PFSK-1 (cell line): Measurements from ENCODE around the gene STAT1.

Source experiments
- FOXP2 ChIP-seq: optimal IDR thresholded peaks from 2 replicates; pipeline ENCODE3; 2011; ENCODE audit warnings: borderline replicate concordance, control low read depth, inconsistent platforms; ENCODE audit not compliant: insufficient read depth; ENCODE audit errors: extremely low read length, extremely low read depth
- POLR2AphosphoS5 ChIP-seq: IDR thresholded peaks from 2 replicates; pipeline ENCODE4 v1.6.1; 2012; ENCODE audit warnings: low read depth, mild to moderate bottlenecking, control low read depth, low read length, moderate library complexity
- REST ChIP-seq, 2 experiments: IDR thresholded peaks; 2 replicates each; pipeline versions ENCODE4 v1.6.1 to v1.8.0; 2011 to 2012; ENCODE audit warnings: low read depth in 2 of 2, low read length in 2 of 2, control low read depth in 1 of 2, inconsistent platforms in 1 of 2, mild to moderate bottlenecking in 1 of 2, moderate library complexity in 1 of 2; ENCODE audit not compliant: insufficient read depth in 1 of 2
- SIN3A ChIP-seq: IDR thresholded peaks from 2 replicates; pipeline ENCODE4 v1.6.1; 2012; ENCODE audit warnings: mild to moderate bottlenecking, low read length, moderate library complexity, borderline replicate concordance; ENCODE audit not compliant: insufficient read depth
- TAF1 ChIP-seq: IDR thresholded peaks from 2 replicates; pipeline ENCODE4 v1.6.1; 2012; ENCODE audit warnings: low read length, control low read depth, borderline replicate concordance; ENCODE audit not compliant: insufficient read depth

The STAT1 gene

GRCh38 chr2:190965580-190966222 is 48.3 kb downstream of the STAT1 start:
- TF ChIP-seq TAF1 (no peak), REST (IDR thresholded peaks at IDR 0.05; ENCODE audit: insufficient read depth in 1 of 2, low read depth in 2 of 2, low read length in 2 of 2) (no peak), FOXP2 (no peak), POLR2AphosphoS5 (no peak), SIN3A (no peak)

- TF ChIP-seq FOXP2 (no peak), TAF1 (no peak), REST (IDR thresholded peaks at IDR 0.05; ENCODE audit: insufficient read depth in 1 of 2, low read depth in 2 of 2, low read length in 2 of 2) (no peak), SIN3A (no peak), POLR2AphosphoS5 (no peak)
Observed at GRCh38 chr2:190964170-190964795, 49.7 kb downstream of the STAT1 start.

- TF ChIP-seq REST (IDR thresholded peaks at IDR 0.05; ENCODE audit: insufficient read depth in 1 of 2, low read depth in 2 of 2, low read length in 2 of 2) (no peak), TAF1 (no peak), FOXP2 (no peak), POLR2AphosphoS5 (no peak), SIN3A (no peak)
Observed at GRCh38 chr2:190963088-190963487, 50.9 kb downstream of the STAT1 start.

- no peak for TF ChIP-seq TAF1
- no peak for TF ChIP-seq REST (IDR thresholded peaks at IDR 0.05; ENCODE audit: insufficient read depth in 1 of 2, low read depth in 2 of 2, low read length in 2 of 2)
Observed at GRCh38 chr2:190961918-190962487, 52.0 kb downstream of the STAT1 start.
